ENCODE measurements around the gene CTIF. TPM values are rescaled to one million over a fixed set of nuclear protein-coding genes. Genes with fewer than 3 reads are reported as not detected.

The CTIF gene
- total RNA-seq, 2 experiments from 2014 or later, result 3.2 to 3.5 TPM

DNA sequence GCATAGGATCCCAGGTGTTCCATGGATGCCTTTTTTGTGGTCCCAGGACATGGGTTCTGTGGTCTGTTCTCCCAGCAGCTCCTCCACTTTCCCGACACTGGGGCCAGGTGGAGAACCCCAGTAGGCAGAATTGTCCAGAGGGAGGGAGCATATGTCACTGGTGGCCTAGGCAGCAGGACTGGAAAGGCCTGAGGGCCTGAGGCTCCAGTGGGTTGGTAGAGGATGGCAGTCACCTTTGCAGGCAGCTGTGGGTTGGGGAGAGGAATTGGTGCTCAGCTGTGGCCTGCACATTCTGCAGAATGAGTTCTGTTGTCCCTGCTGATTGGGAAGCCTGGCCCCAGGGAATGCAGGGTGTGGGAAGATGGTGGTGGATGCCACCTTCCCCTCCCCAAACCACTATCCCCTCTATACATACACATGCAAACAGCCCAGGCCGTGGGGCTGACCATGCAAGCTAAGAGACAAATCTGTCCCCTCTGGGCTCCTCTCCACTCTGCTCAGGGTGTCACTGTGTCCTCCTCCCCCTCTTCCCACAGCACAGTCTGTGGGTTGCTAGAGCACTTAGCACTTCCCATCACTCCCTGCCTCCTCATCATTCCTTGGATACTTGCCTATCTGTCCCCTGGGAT lies 11.4 kb downstream of the CTIF start:
- H3K4me3 Mint-ChIP-seq, result no peak overlapping the region
- intact Hi-C loops (cut with micrococcal nuclease), result no loop called here
- DNase-seq (no peak), ATAC-seq (no peak)
- H3K36me3 Mint-ChIP-seq (ENCODE audit: low read depth), result no peaks in the 10 kb centered on the region
- CTCF ChIA-PET, result no interaction called here
- no peaks in the 10 kb centered on the region for H3K4me1 Mint-ChIP-seq (ENCODE audit: low read depth)
- no peak overlapping the region for H3K27ac Mint-ChIP-seq
- POLR2A ChIA-PET, result no interaction called here
- H3K27me3 Mint-ChIP-seq, result peaks cover 6% of the 10 kb centered on the region
- H3K9me3 Mint-ChIP-seq, result no peaks in the 10 kb centered on the region
- TF ChIP-seq, protein P1, sequence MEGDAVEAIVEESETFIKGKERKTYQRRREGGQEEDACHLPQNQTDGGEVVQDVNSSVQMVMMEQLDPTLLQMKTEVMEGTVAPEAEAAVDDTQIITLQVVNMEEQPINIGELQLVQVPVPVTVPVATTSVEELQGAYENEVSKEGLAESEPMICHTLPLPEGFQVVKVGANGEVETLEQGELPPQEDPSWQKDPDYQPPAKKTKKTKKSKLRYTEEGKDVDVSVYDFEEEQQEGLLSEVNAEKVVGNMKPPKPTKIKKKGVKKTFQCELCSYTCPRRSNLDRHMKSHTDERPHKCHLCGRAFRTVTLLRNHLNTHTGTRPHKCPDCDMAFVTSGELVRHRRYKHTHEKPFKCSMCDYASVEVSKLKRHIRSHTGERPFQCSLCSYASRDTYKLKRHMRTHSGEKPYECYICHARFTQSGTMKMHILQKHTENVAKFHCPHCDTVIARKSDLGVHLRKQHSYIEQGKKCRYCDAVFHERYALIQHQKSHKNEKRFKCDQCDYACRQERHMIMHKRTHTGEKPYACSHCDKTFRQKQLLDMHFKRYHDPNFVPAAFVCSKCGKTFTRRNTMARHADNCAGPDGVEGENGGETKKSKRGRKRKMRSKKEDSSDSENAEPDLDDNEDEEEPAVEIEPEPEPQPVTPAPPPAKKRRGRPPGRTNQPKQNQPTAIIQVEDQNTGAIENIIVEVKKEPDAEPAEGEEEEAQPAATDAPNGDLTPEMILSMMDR (IDR thresholded peaks at IDR 0.05), result no peak

DNA sequence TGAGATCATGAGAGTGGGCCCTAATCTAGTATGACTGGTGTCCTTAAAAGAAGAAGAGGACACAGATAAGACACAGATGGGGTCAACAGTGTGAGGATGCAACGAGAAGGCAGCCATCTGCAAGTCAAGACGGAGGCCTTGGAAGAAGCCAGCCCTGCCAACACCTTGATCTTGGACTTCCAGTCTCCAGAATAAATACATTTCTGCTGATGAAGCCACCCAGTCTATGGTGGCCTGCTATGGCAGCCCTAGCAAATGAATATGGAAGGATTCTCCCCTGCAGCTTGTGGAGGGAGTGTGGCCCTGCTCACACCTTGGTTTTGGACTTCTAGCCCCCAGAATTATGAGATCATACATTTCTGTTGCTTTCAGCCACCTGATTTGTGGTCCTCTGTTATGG lies 12.3 kb downstream of the CTIF start:
- Mint-ChIP-seq H3K4me1 (ENCODE audit: low read depth) (no peaks in the 10 kb centered on the region), H3K4me3 (no peak overlapping the region), H3K36me3 (ENCODE audit: low read depth) (no peaks in the 10 kb centered on the region), H3K27me3 (peaks cover 2% of the 10 kb centered on the region), H3K27ac (no peak overlapping the region), H3K9me3 (no peaks in the 10 kb centered on the region)
- intact Hi-C loops (cut with micrococcal nuclease), result no loop called here
- TF ChIP-seq, protein P1 (IDR thresholded peaks at IDR 0.05), result no peak
- DNase-seq (no peak), ATAC-seq (no peak)
- ChIA-PET POLR2A (no interaction called here), CTCF (no interaction called here)

DNA sequence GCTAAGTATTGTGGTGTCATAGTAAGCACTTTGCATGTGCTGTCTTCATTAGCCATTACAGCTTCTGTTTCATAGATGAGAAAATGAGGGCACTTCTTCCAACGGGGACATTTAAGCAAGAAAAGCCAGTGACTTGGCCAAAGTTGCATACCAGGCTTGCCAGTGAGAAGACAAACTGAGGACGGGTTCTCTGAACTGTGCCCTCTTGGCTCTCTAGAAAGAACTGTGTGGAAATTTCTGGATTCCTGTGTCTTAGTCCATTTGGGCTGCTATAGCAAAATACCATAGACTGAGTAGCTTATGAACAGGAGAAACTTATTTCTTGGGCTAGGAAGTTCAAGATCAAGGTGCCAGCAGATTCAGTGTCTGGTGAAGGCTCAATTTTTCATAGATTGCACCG lies 13.3 kb downstream of the CTIF start:
- Mint-ChIP-seq H3K4me3 (no peak overlapping the region), H3K27me3 (no peaks in the 10 kb centered on the region)

DNA sequence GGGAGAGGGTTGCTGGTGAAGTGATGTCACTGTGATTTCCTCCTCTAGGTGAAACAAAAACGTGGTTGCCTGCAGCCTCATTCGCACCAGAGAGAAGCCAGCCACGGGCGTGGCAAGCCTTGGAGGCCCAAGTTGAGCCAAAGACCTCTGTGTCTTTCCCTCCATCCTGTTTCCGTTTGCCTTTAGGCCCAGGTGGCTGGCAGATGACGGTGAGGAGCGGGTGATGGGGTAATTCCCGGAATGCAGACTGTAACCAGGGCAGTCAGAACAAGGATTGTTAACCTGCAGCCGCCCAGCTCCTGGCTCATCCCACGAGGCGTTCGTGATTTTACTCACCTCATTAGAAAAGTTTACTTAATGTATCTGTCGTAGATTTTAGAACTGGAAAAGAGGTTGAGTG lies 14.4 kb downstream of the CTIF start:
- Mint-ChIP-seq H3K36me3 (ENCODE audit: low read depth) (no peaks in the 10 kb centered on the region), H3K27me3 (peaks cover 2% of the 10 kb centered on the region), H3K27ac (no peak overlapping the region), H3K4me3 (no peak overlapping the region), H3K9me3 (no peaks in the 10 kb centered on the region), H3K4me1 (ENCODE audit: low read depth) (no peaks in the 10 kb centered on the region)
- POLR2A ChIA-PET, result no interaction called here
- intact Hi-C loops (cut with micrococcal nuclease), result no loop called here
- CTCF ChIA-PET, result interaction anchor here (1.1 kb wide), 1 partner anchor 9 kb away, joined by 3 read pairs; no protein-coding TSS in a partner anchor
- TF ChIP-seq, protein P1 (IDR thresholded peaks at IDR 0.05), result no peak
- DNase-seq, result no peak
- no peak for ATAC-seq

More for the DNA sequence above, 13.3 kb downstream of the CTIF start:
- H3K4me1 Mint-ChIP-seq (ENCODE audit: low read depth), result no peaks in the 10 kb centered on the region
- no peak for DNase-seq
- H3K9me3 Mint-ChIP-seq, result no peaks in the 10 kb centered on the region
- H3K27ac Mint-ChIP-seq, result no peak overlapping the region
- POLR2A ChIA-PET, result interaction anchor here (0.6 kb wide), 1 partner anchor 569 kb away, joined by 3 read pairs; no protein-coding TSS in a partner anchor
- H3K36me3 Mint-ChIP-seq (ENCODE audit: low read depth), result no peaks in the 10 kb centered on the region
- no peak for ATAC-seq
- TF ChIP-seq, protein P1 (IDR thresholded peaks at IDR 0.05), result no peak
- intact Hi-C loops (cut with micrococcal nuclease), result no loop called here
- CTCF ChIA-PET, result no interaction called here

DNA sequence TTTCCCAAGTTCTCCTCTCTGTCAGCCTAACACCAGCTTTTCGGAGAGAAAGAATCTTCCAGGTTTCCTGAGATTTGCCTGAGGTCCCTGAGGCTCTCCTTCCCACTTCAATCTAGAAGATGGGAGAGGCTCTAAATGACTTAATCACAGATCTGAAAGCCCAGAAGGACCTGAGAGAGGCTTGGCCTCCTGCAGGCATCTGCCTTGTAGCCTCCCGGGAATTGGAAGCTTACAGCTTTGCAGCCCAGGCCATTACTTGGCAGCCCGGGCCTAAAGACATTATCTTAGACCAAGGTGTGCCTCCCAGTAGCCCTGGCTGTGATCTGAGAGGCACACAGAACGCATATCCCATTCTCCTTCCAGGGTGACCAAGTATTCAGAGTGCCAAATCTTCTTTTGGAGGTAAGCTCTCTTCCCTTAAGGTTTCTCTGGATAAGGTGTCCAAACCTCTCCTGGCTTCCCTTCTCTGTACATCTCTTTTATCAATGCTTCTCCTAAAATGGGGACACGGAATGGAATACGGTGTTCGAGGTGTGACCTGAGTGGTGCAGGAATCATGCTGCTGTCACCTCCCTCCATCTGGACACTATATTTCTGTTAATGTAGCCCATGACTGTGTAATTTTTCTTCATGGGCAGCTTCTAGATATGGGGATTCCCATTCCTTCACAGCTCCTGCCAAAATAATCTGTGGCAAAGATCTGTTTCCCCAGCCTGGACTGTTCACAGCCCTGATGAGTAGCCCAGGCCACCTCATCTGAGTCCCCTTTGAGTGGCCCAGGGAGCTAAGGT lies 16.0 kb downstream of the CTIF start:
- TF ChIP-seq, protein P1 (IDR thresholded peaks at IDR 0.05), result no peak
- H3K9me3 Mint-ChIP-seq, result no peaks in the 10 kb centered on the region
- no peaks in the 10 kb centered on the region for H3K4me1 Mint-ChIP-seq (ENCODE audit: low read depth)
- H3K27me3 Mint-ChIP-seq, result peaks cover 2% of the 10 kb centered on the region
- intact Hi-C loops (cut with micrococcal nuclease), result no loop called here
- ChIA-PET POLR2A (no interaction called here), CTCF (interaction anchor here (1.1 kb wide), 1 partner anchor 11 kb away, joined by 3 read pairs; no protein-coding TSS in a partner anchor)
- H3K27ac Mint-ChIP-seq, result no peak overlapping the region
- ATAC-seq (no peak), DNase-seq (no peak)
- no peak overlapping the region for H3K4me3 Mint-ChIP-seq
- no peaks in the 10 kb centered on the region for H3K36me3 Mint-ChIP-seq (ENCODE audit: low read depth)
